Activated CD4-positive, alpha-beta T cell treated with anti-CD3 and anti-CD28 coated beads, Interleukin-2, Interleukin-6, amounts not matched to agents 100 ng/mL and 50 ng/mL, durations not matched to agents 16 hours and 8 hours (primary cell): ENCODE measurements around the gene PPP1R15A.
A peak's percentile ranks its signal among the peaks of the same experiment; 100 is the strongest.
"Not testable (repeated sequence)": the region's sequence is repeated elsewhere in the genome, so short reads cannot be mapped to it uniquely, and the experiment has no call there.

Source experiments
- DNase-seq: peaks from one replicate; pipeline ENCODE4 v3.0.0-alpha.2; 2020

The PPP1R15A gene

GRCh38 chr19:48859711-48860572 is 12.3 kb upstream of the PPP1R15A start:
- DNase-seq, result peak; percentile 35

DNA sequence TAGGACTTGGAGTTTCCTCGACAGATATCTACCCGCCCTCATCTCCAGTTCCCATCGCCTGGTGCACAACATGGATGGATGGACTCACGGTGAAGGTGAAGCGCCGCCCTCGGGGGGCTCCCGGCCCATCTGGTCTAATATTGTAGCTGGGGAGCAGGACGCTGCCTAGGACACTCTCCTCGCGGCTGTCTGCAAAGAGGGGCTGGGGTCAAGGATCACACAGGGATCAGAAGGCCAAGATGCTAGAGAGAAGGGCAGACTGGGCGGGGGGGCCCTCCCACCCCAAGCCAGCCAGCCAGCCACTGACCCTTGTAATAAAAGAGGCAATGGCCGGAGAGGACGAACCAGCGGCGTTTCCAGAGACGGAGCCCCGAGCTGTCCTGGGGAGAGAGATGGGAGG is 10.9 kb upstream of the PPP1R15A start:
- no peak for DNase-seq

DNA sequence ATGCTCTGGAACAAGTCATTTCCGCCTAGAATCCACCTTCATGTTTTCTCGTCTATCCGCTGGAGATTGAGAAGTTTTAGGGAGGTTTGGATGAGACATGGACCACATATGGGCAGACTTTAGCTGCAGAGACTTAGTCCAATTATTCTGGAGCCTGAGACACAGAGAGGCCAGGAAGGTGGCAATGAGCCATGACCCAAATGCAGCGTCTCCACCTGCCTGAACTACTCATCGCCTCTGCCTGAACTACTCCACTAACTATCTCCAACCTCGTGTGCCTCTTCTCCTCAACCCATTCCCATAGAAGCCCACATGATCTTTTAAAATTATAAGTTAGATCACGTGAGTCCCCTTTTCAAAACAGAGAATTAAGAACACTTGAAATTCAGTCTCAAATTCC is 9.4 kb upstream of the PPP1R15A start:
- DNase-seq, result no peak

DNA sequence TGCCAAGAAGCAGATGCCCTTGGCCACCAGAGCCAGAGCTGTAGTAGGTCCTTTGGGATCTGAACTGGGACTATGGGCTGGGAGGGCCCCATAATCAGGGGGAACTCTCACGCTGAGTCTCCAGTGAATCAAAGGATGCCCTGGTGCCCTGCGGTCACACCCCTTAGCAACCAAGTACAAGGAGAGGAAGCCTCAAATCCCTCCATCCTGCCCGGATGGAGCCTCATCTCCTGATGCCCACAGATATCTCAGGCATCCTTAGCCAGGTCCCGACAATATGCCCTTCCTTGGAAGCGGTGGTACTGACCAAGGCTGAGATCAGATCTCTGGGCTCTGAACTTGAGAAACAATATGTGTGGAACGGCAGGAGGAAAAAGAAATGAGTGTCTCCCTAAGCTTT is 5.5 kb upstream of the PPP1R15A start:
- no peak for DNase-seq

DNA sequence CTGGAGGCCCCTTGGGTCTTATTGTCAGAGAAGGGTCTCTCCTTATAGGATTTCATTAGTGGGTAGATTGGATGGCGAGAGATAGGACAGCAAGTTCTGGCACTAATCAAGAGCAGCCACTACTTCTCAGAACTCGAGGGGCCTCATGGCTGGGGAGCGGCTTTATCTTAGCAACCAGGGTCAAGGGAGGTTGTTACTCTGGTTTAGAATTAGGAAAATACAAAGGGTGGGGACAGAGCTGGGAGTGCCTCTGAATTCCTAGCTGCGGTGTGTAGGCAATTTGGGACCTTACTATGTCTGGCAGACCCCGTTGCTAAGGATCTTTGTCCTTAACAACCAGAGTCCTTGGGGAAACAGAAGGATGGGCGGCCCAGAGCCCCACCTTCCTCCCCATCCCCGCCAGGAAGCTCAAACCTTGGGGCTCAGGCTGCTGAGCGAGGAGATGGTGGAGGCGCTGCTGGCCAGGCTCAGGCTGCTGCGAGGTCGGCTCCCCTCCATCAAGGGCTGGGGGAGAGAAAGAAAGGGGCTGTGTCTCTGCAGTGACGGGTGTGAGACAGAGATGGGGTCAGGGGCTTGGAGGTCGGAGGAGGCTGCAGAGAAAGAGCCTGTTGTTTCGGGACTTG is 5.0 kb upstream of the PPP1R15A start:
- no peak for DNase-seq

DNA sequence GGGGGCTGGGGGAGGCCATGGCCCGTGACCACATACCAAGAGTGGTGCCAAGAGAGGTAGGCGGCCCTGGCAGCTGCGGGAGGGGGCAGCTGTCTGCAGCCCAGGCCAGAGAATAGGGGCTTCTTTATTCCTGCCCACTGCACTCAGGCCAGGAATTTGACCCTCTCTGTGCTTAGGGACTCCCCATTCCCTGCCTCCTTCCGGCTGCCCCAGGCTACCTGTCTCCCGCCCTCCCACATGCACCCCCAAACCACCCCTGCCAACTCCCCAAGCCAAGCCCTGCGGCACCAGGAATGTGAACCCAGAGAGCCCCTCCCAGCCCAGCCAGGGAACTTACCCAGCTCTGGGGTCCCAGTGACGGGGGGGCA is 4.5 kb upstream of the PPP1R15A start:
- no peak for DNase-seq

GRCh38 chr19:48868114-48868886 is 3.9 kb upstream of the PPP1R15A start, which contains the start of gene PLEKHA4:
Gene PLEKHA4 (minus strand): TSS chr19:48868617. CDS start chr19:48867620, 997 bp downstream.
- no peak for DNase-seq

- no peak for DNase-seq
Observed at GRCh38 chr19:48870048-48870447, 2.2 kb upstream of the PPP1R15A start.

GRCh38 chr19:48871471-48872181 is 595 bp upstream of the PPP1R15A start:
- not testable (repeated sequence) for DNase-seq

- peak; percentile 85 for DNase-seq
Observed at GRCh38 chr19:48872884-48873475, 759 bp downstream of the PPP1R15A start.

- DNase-seq, result peak; percentile 12
Observed at GRCh38 chr19:48873476-48874302, 1.5 kb downstream of the PPP1R15A start.

DNA sequence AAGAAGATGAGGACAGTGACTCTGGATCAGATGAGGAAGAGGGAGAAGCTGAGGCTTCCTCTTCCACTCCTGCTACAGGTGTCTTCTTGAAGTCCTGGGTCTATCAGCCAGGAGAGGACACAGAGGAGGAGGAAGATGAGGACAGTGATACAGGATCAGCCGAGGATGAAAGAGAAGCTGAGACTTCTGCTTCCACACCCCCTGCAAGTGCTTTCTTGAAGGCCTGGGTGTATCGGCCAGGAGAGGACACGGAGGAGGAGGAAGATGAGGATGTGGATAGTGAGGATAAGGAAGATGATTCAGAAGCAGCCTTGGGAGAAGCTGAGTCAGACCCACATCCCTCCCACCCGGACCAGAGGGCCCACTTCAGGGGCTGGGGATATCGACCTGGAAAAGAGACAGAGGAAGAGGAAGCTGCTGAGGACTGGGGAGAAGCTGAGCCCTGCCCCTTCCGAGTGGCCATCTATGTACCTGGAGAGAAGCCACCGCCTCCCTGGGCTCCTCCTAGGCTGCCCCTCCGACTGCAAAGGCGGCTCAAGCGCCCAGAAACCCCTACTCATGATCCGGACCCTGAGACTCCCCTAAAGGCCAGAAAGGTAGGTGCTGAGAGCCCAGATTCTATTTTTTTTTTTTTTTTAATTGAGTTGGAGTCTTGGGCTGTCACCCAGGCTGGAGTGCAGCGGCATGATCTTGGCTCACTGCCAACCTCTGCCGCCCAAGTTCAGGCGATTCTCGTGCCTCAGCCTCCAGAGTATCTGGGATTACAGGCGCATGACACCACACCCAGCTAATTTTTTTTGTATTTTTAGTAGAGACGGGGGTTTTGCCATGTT is 2.3 kb downstream of the PPP1R15A start:
- peak; percentile 34 for DNase-seq

DNA sequence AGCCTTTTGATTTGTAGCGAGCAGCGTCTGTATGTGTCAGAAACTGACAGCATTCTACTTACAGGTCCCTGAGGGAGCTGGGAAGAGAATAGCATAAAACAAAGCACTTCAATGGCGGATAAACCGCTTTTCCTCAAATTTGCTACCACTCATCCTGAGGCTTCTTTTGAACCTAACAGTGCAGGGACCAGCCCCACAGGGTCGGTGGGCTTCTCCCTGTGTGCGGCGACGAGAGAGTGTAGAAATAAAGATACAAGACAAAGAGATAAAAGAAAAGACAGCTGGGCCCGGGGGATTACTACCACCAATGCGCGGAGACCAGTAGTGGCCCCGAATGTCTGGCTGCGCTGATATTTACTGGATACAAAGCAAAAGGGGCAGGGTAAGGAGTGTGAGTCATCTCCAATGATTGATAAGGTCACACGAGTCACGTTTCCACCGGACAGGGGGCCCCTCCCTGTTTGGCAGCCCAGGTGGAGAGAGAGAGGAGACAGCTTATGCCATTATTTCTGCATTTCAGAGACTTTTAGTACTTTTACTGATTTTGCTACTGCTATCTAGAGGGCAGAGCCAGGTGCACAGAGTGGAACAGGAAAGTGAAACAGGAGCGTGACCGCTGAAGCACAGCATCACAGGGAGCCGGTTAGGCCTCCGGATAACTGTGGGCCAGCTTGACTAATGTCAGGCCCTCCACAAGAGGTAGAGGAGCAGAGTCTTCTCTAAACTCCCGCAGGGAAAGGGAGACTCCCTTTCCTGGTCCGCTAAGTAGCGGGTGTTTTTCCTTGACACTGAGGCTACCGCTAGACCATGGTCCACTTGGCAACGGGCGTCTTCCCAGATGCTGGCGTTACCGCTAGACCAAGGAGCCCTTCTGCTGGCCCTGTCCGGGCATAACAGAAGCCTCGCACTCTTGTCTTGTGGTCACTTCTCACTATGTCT is 4.1 kb downstream of the PPP1R15A start:
- DNase-seq, result peak; percentile 70

DNA sequence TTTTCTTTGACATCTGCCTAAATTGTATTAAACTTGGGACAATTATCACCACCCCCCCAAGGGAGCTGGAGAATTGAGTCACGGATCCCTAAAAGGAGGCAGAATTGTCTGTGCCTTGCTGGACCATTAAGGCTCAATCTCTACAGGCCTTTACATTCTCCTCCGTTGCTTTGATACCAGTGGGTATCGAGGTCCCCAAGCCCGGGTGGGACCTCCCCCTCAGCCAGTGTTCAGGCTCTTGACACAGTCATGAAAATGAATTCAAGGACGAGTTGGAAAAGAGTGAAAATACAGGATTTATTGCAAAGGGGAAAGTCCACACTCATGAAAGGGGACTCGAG is 5.6 kb downstream of the PPP1R15A start:
- DNase-seq, result no peak

DNA sequence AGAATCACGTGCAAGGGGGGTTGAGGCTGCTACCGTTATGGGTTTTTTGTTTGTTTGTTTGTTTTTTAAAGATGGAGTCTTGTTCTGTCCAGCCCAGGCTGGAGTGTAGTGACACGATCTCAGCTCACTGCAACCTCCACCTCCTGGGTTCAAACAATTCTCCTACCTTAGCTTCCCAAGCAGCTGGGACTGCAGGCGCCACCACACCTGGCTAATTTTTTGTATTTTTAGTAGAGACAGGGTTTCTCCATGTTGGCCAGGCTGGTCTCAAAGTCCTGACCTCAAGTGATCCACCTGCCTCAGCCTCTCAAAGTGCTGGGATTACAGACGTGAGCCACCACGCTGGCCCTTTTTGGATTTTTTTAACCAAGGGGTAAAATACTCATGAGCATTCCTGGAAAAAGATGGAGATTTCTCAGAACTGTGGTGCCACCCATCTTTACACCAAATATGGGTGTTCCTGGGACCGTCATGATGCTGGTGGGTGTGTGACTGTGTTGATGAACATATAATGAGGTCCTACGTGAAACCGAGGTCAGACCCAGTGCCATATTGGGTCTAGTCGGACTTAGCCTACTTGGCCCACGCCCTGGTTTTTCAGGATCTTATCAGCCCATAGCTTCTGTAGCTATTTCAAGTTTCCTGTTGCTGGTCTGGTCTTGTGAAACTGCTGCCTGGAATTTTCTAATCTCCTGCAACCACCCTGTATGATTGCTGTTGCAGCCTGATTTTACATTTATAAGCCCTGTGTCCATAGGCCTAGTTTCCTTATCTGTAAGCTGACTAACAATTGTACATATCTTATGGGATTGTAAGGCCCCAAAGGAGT is 6.2 kb downstream of the PPP1R15A start:
- peak; percentile 42 for DNase-seq

DNA sequence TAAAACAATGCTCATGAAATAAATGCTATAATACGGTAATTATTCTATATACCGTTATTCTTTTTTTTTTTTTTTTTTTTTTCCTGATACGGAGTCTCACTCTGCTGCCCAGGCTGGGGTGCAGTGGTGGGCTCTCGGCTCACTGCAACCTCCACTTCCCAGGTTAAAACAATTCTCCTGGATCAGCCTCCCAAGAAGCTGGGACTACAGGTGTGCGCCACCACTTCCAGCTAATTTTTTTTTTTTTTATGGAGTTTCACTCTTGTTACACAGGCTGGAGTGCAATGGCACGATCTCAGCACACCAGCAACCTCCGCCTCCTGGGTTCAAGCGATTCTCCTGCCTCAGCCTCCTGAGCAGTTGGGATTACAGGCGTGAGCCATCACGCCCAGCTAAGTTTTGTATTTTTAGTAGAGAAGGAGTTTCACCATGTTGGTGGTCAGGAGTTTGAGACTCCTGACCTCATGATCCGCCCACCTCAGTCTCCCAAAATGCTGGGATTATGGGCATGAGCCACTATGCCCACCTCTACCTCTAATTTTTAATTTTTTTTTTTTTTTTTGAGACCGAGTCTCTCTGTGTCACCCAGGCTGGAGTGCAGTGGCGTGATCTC is 6.9 kb downstream of the PPP1R15A start:
- DNase-seq, result no peak

DNA sequence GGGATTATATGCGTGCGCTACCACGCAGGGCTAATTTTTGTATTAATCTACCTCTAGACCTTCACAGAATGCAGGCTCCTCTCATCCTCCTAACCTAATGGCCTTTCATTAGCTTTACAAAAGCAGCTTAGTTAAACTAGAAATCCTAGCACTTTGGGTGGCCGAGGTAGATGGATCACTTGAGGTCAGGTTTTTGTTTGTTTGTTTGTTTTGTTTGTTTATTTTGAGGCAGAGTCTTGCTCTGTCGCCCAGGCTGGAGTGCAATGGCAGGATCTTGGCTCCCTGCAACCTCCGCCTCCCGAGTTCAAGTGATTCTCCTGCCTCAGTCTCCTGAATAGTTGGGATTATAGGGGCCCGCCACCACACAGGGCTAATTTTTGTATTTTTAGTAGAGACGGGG is 7.5 kb downstream of the PPP1R15A start:
- not testable (repeated sequence) for DNase-seq
